Motor neuron (in vitro differentiated cells): ENCODE results near the gene PLEKHA7. TPM values are rescaled to one million over a fixed set of nuclear protein-coding genes. Genes with fewer than 3 reads are reported as not detected.

Experiments
- ATAC-seq, 8 experiments: fragments of 200-7000 bp; cut with Tn5 transposase; replicated peaks in 6 of 8; 2 replicates each; pipeline ENCODE4 v1.8.0; 2021; ENCODE audit warnings: mild to moderate bottlenecking in 8 of 8, moderate library complexity in 8 of 8
- H3K27ac ChIP-seq, 2 donors: fragments of 250-450 bp; sonication (Bioruptor Pico); 2 replicates each; pipeline ENCODE4 v1.9.0; 2021; ENCODE audit warnings: antibody characterized with exemption in 2 of 2, mild to moderate bottlenecking in 2 of 2, moderate library complexity in 1 of 2
- H3K4me1 ChIP-seq, 2 donors: fragments of 250-450 bp; sonication (Bioruptor Pico); replicated peaks in 1 of 2; 2 replicates each; pipeline ENCODE4 v1.6.1; 2021; ENCODE audit warnings: antibody characterized with exemption in 2 of 2, mild to moderate bottlenecking in 2 of 2, moderate library complexity in 1 of 2
- H3K4me3 ChIP-seq, 5 donors: fragments of 250-450 bp; sonication (Bioruptor Pico); 2 replicates each; pipeline ENCODE4 v1.9.0; 2021; ENCODE audit warnings: antibody characterized with exemption in 5 of 5, mild to moderate bottlenecking in 5 of 5, moderate library complexity in 4 of 5
- WGBS, 10 experiments: fragments of 450-650 bp; shearing (Covaris generic); methylation state at CpG; one replicate each; pipeline ENCODE4 v1.0.0; 2022; 5-methylcytosine and 5-hydroxymethylcytosine counted together
- in situ Hi-C, 9 experiments: fragments of 400-800 bp; cut with MboI; loops; one replicate each; pipeline ENCODE4 v1.15.0; 2021; ENCODE audit warnings: low sequenced_read_pairs in 9 of 9, low pct_unique_long_range_greater_than_20kb in 2 of 9; ENCODE audit not compliant: unreplicated experiment in 9 of 9
- total RNA-seq, 8 experiments: library from RNA; unstranded; fragments of 300-600 nt; gene quantifications; 2 replicates each; pipeline versions ENCODE4 v1.2.3 to v1.2.4, GENCODE V29; 2022

The PLEKHA7 gene
- total RNA-seq, 8 experiments from 2014 or later, result 1.0 to 14.3 (median 4.3) TPM

DNA sequence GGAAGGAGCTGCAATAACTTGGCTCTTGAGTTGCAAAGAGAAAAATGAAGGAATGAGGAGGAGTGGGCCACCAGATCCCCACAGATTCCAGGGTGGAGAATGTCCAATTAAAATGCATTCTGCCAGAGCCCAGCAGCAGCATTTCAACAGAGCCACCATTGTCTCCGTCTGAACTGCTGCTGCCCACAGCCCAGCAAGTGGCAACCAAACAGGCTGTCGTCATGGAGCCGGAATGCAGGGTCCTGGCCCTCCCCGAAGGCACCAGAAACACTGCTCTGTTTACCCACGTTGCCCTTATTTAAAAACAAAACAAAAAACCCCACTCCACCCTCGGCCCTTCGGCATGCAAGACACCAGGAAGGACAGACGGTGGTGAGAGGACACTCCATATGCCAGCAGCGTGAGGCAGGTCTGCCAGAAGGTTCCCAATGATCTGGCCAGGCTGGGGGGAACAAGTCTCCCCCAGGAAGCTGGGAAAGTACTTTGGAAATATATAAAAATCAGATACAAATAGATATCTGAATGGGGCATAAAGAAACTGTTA is 32.5 kb downstream of the PLEKHA7 start:
- Histone ChIP-seq H3K4me1 (peaks cover 37 to 50% of the 10 kb centered on the region in 2 donors), H3K27ac (peak overlapping the region; percentile 24 to 67), H3K4me3 (no peak overlapping the region)
- 0 to 15% (median 3%) methylated on average over 1 to 7 of the region's 9 CpGs; no CpG with 5 or more reads in 5 of the 10 experiments for WGBS, 10 experiments
- ATAC-seq, result peak; percentile 44 to 95 (median 94)
- in situ Hi-C loops, result no loop called here

DNA sequence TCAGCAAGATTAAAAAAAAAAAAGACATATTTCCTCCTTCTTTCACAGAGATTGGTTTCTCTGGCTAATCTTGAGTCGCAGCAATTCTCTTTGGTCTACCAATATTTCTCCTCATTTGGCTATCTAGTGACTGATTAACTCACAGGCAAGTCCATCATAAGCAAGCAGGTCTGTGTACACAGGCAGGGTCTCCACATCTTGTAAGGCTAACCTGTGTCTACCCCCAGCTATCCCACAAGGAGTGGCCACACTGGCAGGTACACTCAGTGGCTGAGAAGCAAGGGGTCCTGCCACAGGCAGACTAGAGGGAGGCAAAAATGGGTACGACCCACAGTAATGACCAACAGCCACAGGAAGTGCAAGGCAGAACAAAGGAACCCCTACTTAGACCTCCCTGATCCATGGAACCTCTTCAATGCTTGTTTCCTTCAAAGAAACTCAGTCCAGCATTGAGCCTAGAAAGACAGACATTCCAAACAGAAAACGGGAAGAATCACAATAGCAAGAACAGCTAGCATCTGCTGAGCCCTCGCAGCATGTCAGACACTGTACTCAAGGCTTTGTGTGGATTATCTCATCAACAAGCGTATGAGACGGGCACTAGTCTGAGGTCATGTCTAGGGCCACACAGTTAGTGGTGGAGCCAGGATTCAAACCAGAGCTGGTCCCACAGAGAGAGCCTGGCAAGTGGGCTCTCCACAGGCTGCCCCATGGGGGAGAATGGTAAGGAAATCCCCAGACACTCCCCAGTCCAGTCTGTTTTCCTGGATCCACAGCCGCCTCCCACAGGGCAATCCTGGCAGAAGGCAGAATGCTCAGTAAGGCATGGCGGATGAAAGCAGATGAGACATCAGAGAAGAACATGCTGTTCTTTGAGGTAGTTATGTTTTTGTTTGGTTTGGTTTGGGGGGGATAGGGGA is 34.3 kb downstream of the PLEKHA7 start:
- in situ Hi-C loops, result no loop called here
- Histone ChIP-seq H3K4me1 (peaks cover 23 to 38% of the 10 kb centered on the region in 2 donors), H3K27ac (no peak overlapping the region), H3K4me3 (no peak overlapping the region)
- 14 to 100% (median 73%) methylated on average over 1 to 6 of the region's 8 CpGs; no CpG with 5 or more reads in 2 of the 10 experiments for WGBS, 10 experiments
- ATAC-seq, result no peak

DNA sequence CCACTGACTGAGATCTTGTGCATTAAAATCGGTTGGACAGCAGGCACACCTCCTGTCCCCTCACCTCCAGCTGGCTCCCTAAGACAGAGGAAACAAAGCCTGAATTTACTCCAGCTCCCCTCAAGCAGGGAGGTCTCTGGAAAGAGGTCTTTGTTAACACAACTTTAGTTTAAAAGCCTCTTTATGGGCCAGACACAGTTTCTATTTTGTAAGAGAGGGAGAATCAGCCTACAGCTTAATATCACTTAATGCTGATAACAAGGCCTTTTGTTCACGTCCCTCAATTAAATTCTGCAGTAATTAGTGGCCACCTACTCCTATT is 36.3 kb downstream of the PLEKHA7 start:
- H3K27ac ChIP-seq, result no peak overlapping the region
- WGBS, 10 experiments, result 8 to 100% (median 31%) methylated on average over 1 to 2 of the region's 2 CpGs; no CpG with 5 or more reads in 5 of the 10 experiments
- in situ Hi-C loops, result no loop called here
- peaks cover 23 to 38% of the 10 kb centered on the region in 2 donors for H3K4me1 ChIP-seq
- no peak overlapping the region for H3K4me3 ChIP-seq
- no peak for ATAC-seq

DNA sequence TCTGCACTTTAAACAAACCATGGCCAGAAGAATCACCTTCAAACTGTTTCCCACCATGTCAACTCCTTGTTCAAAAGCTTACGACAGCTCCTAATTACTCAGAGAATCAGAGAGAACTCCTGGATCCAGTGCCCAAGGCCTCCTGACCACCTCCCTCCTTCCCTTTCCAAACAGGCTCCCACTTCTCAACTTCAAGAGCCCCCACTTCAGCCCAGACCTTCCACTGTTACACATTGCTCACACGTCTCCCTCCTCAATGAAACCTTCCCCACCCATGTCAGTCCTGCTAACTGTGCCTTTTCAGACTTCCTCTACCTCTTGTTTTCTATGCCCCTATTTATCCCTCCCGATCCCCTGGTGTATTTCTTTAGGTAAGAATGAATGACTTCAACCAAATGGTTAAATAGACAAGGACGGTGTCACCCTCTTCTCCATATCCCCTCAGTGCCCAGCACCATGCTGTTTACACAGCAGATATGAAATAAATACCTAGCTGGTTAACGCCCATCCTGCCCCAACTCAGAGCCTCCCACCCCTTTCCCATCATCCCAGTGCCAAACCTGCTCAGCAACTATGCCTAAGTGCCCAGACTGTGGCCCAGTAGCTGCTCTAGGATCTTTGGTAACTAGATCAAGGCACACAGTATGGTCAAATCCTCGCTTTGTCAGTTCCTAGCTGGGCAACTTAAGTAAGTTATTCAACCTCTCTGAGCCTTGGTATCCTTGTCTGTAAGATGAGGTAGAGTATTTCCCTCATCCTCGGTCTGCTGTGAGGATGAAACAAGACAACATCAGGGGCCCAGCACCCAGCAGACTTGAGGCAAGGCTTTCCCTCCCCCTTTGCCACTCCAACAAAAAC is 36.8 kb downstream of the PLEKHA7 start:
- Histone ChIP-seq H3K4me1 (peaks cover 23 to 33% of the 10 kb centered on the region in 2 donors), H3K4me3 (no peak overlapping the region), H3K27ac (no peak overlapping the region)
- ATAC-seq, result no peak
- WGBS, 10 experiments, result 0 to 100% (median 45%) methylated on average over 1 to 4 of the region's 7 CpGs; no CpG with 5 or more reads in 2 of the 10 experiments
- in situ Hi-C loops, result no loop called here

DNA sequence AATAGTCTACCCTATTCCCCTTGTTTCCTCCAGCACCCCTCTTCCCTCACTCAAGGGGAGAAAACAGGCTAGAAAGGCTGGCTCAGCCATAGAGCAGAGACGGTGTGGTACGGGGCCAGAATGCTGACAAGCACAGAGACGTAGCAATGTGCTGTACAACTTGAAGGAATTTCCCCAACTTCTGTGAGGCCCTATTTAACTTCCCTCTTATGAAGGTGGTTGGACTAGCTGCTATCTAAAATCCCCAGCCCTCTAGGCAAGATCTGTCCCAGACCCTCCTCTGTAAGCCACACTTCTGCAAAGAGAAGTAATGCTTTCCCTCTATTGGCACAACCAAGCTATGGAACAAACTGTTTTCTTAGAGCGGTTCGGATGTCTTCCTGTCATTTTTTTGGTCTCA is 37.8 kb downstream of the PLEKHA7 start:
- no peak for ATAC-seq
- no peak overlapping the region for H3K4me3 ChIP-seq
- WGBS, 10 experiments, result 50 to 100% (median 85%) methylated on average over 2 to 5 of the region's 5 CpGs; no CpG with 5 or more reads in 5 of the 10 experiments
- in situ Hi-C loops, result no loop called here
- no peak overlapping the region for H3K27ac ChIP-seq
- peaks cover 16 to 25% of the 10 kb centered on the region in 2 donors for H3K4me1 ChIP-seq

DNA sequence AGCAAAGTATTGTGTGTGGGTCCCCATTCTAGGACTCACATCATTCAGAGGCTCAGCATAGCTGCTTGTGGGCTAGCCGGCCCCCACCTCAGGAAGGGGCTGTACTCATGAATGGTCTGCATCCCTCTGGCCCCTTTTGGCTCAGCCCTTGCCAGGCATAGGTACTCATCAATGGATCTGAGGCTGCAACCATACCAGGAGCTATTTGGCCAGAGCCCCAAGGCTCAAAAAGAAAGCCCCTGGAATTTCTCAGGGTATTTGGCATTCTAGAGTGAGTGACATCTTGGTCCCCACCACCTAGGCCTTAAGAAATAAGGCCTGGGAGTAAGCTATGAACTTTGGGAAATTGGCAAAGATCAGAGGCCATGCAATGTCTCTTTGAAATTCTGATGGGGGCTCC is 38.3 kb downstream of the PLEKHA7 start:
- in situ Hi-C loops, result no loop called here
- no peak overlapping the region for H3K4me3 ChIP-seq
- WGBS, 10 experiments, result 0 to 67% (median 60%) methylated on average over 1 of the region's 1 CpG; no CpG with 5 or more reads in 6 of the 10 experiments
- H3K4me1 ChIP-seq, result peaks cover 11 to 22% of the 10 kb centered on the region in 2 donors
- no peak overlapping the region for H3K27ac ChIP-seq
- ATAC-seq, result no peak

DNA sequence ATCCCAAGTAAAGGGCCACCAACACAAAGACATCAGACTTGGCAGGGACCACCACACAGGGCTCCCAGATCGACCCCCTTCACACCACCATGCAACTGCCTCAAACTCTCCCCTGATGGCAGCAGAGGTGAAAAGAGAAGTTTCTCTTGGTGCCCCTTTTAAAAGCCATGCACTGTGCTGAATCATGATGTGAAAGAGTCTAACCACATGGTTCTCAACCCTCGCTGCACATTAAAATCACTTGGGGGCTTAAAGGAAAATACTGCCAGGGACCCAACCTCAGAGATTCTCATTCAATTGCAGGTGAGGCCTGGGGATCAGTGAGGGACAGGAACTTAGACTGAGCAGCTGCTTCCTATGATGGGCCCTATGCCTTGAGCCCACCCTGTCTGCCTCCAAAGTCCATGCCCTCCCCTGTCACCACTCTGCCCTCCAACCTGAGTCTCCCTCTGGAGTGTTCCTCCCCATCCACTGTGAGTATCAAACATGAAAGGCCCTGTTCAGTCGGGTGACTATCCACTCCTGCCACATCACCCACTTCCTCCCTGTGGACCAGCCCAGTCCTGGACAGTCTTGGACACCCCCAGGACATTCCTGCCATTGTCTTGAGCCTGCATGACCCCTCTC is 40.8 kb downstream of the PLEKHA7 start:
- H3K4me1 ChIP-seq, result peaks cover 5 to 9% of the 10 kb centered on the region in 2 donors
- H3K27ac ChIP-seq, result no peak overlapping the region
- WGBS, 10 experiments, result 40 to 100% (median 87%) methylated on average over 1 to 2 of the region's 3 CpGs; no CpG with 5 or more reads in 4 of the 10 experiments
- no peak overlapping the region for H3K4me3 ChIP-seq
- no peak for ATAC-seq
- in situ Hi-C loops, result no loop called here

DNA sequence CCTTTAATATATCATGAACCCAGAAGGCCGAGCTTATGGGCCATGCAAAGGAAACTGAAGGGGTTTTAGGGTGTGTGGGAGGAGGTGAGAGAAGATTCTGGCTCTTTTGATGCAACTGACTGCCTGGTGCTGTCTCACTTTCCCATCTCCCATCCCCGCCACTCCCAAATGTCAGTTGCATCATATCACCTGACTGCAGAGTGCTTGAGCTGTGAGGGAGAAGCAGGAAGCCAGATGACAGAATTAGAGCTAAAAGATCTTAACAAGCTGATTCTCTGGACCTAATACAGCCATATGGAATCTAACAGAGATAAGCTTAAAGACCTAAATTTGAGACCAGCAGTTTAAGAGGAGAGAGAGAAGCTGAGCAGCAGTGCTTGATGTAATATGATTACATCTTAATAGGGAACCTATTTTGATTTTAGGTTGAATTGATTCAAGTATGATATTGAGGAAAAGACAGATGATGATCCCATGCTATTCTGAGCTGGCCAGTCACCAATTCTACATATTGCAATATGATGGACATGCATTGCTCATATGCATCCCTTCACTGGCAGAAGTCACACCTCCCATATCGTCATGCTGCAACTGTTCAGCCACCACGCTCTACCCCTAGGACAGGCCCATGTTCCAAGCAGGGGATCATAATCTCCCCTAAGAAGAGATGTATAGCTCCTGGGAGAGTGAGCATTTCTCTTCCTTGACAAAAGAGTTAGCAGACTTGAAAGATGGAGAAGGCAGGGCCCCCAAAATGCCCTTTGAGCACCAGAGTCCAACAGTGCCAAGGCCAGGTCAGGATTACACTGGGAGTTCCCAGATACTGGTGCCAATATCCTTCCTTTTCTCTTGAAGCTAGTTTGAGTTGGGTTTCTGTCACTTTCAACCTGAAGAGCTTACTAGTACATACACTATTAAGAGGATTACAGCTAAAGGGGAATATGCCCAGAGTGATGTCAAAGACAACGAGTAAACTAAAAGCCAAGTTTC is 44.9 kb downstream of the PLEKHA7 start:
- Histone ChIP-seq H3K4me3 (no peak overlapping the region), H3K27ac (no peak overlapping the region), H3K4me1 (no peaks in the 10 kb centered on the region)
- 0 to 100% (median 77%) methylated on average over 1 to 5 of the region's 5 CpGs; no CpG with 5 or more reads in 3 of the 10 experiments for WGBS, 10 experiments
- in situ Hi-C loops, result no loop called here
- peak in 7 of 8 experiments; percentile 31 to 77 (median 59) for ATAC-seq

DNA sequence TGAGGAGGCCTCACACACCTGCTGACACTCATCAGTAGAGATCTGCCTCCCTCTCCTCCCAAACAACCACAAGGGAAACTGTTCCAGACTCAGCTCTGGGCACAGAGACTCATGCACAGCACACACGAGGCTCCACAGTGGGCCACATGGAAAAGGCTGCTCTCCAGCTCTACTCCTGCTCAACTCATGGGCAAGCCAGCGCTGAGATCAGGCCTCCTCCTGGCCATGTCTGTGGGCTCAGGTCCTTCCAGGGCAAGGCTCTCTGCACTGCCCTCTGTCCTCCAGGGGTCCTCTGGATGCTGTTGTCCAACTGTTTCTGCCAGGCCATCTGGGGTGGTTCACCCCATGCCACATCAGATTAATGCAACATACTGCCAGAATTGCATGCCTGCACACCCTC is 46.0 kb downstream of the PLEKHA7 start:
- Histone ChIP-seq H3K4me1 (no peaks in the 10 kb centered on the region), H3K27ac (no peak overlapping the region), H3K4me3 (no peak overlapping the region)
- 14 to 80% (median 14%) methylated on average over 1 to 2 of the region's 2 CpGs; no CpG with 5 or more reads in 7 of the 10 experiments for WGBS, 10 experiments
- ATAC-seq, result no peak
- in situ Hi-C loops, result no loop called here

DNA sequence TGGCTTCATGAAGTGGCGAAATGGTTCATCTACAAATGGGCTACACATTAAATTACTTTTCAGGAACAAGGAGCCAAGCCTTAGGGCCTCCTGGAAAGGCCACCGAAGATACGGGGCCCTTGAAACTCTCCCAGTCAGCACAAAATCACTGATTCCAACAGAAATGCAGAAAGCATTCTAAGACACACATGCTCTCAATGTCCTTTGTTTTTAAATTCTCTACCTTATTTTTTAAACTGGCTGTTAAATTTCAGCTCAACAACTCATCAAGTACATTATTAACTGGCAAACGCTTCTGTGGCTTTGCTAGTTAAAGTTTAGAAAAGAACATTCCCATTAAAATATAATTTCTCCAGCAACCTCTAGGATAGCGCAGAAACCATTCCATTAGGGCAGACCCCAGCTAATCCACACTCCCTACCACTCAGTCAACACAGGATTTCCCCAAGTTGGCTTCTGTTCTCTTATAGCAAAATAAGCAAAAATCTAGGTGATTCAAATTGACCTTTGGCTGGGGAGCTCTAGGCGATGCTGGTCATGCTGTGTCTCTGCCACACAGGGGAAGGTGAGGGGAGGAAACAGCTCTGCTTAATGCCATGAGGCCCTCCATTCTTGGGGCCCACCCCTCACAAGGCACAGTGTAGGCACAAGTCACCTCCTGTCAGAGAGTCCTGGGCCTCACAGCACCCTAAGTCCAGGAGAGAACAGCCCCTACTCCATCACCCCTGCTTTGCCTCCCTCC is 47.1 kb downstream of the PLEKHA7 start:
- no peak for ATAC-seq
- in situ Hi-C loops, result no loop called here
- whole genome bisulfite sequencing, 10 experiments, result 46 to 90% (median 75%) methylated on average over 1 to 5 of the region's 6 CpGs

DNA sequence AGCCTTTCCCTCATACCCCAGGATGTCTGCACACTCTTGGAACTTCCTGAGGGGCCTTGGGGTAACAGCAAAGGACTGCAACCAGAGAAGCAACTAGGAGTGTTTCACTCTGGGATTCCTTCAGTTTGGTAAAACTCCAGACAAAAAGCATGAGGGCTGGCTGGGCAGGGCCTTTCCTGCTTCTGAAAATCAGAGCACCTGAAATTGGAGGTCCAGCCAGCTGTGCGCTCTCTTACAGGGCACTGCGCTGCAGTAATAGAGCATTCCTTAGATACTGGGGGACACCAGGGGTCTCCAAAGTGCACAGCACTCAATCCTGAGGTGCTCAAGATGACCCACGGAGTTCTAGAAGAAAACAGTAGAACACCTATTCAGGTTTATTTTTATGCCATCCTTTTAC is 49.7 kb downstream of the PLEKHA7 start:
- in situ Hi-C loops, result no loop called here
- WGBS, 10 experiments, result 56 to 100% (median 100%) methylated on average over 1 to 3 of the region's 3 CpGs; no CpG with 5 or more reads in 3 of the 10 experiments
- Histone ChIP-seq H3K4me1 (no peaks in the 10 kb centered on the region), H3K27ac (no peak overlapping the region), H3K4me3 (no peak overlapping the region)
- no peak for ATAC-seq

More for the DNA sequence above, 47.1 kb downstream of the PLEKHA7 start:
- Histone ChIP-seq H3K4me1 (no peaks in the 10 kb centered on the region), H3K27ac (no peak overlapping the region), H3K4me3 (no peak overlapping the region)
